HL-60/S4 (cell line): ENCODE data around the gene WDR75.
"Not testable (repeated sequence)": the region's sequence is repeated elsewhere in the genome, so short reads cannot be mapped to it uniquely, and the experiment has no call there.

Experiments used
- in situ Hi-C: fragments of 300-500 bp; cut with MboI; formaldehyde crosslinking; loops from 2 replicates; pipeline ENCODE4 v1.14.3; 2022; ENCODE audit warnings: low sequenced_read_pairs

Gene WDR75

GRCh38 chr2:189440947-189441708 is at the start of gene WDR75:
Gene WDR75, plus strand, starts transcription at chr2:189441474. Its CDS starts 19 bp downstream, at chr2:189441493.
- in situ Hi-C loops: no loop called here

GRCh38 chr2:189393440-189394111 is 47.7 kb upstream of the WDR75 start:
- in situ Hi-C loops: no loop called here

- in situ Hi-C loops: no loop called here
Observed at GRCh38 chr2:189394525-189394924, 46.7 kb upstream of the WDR75 start.

GRCh38 chr2:189402932-189403331 is 38.3 kb upstream of the WDR75 start:
- in situ Hi-C loops: loop anchor here (25.0 kb wide), 2 partner anchors 316 to 891 kb away; no protein-coding TSS in a partner anchor

- in situ Hi-C loops: loop anchor here (25.0 kb wide), 2 partner anchors 319 to 894 kb away; no protein-coding TSS in a partner anchor
Observed at GRCh38 chr2:189406586-189407233, 34.6 kb upstream of the WDR75 start.

- in situ Hi-C loops: loop anchor here (25.0 kb wide), 2 partner anchors 320 to 895 kb away; no protein-coding TSS in a partner anchor
Observed at GRCh38 chr2:189407281-189408209, 33.7 kb upstream of the WDR75 start.

GRCh38 chr2:189408294-189408693 is 33.0 kb upstream of the WDR75 start:
- in situ Hi-C loops: loop anchor here (25.0 kb wide), 2 partner anchors 321 to 896 kb away; no protein-coding TSS in a partner anchor

- in situ Hi-C loops: loop anchor here (25.0 kb wide), 2 partner anchors 322 to 897 kb away; no protein-coding TSS in a partner anchor
Observed at GRCh38 chr2:189409131-189409530, 32.1 kb upstream of the WDR75 start.

- in situ Hi-C loops: loop anchor here (25.0 kb wide), 2 partner anchors 322 to 897 kb away; no protein-coding TSS in a partner anchor
Observed at GRCh38 chr2:189409647-189410046, 31.6 kb upstream of the WDR75 start.

- in situ Hi-C loops: loop anchor here (25.0 kb wide), 2 partner anchors 325 to 900 kb away; no protein-coding TSS in a partner anchor
Observed at GRCh38 chr2:189411860-189412259, 29.4 kb upstream of the WDR75 start.

GRCh38 chr2:189412330-189412953 is 28.8 kb upstream of the WDR75 start:
- in situ Hi-C loops: loop anchor here (25.0 kb wide), 2 partner anchors 325 to 900 kb away; no protein-coding TSS in a partner anchor

GRCh38 chr2:189413249-189413648 is 28.0 kb upstream of the WDR75 start:
- in situ Hi-C loops: loop anchor here (25.0 kb wide), 2 partner anchors 326 to 901 kb away; no protein-coding TSS in a partner anchor

GRCh38 chr2:189421644-189422043 is 19.6 kb upstream of the WDR75 start:
- in situ Hi-C loops: loop anchor here (25.0 kb wide), 2 partner anchors 334 to 909 kb away; no protein-coding TSS in a partner anchor

- in situ Hi-C loops: loop anchor here (25.0 kb wide), 2 partner anchors 338 to 913 kb away; no protein-coding TSS in a partner anchor
Observed at GRCh38 chr2:189424961-189425360, 16.3 kb upstream of the WDR75 start.

- in situ Hi-C loops: no loop called here
Observed at GRCh38 chr2:189425676-189426075, 15.6 kb upstream of the WDR75 start.

GRCh38 chr2:189426886-189427285 is 14.4 kb upstream of the WDR75 start:
- in situ Hi-C loops: no loop called here

GRCh38 chr2:189427872-189428271 is 13.4 kb upstream of the WDR75 start:
- in situ Hi-C loops: no loop called here

- in situ Hi-C loops: not testable (repeated sequence)
Observed at GRCh38 chr2:189430448-189430847, 10.8 kb upstream of the WDR75 start.

- in situ Hi-C loops: not testable (repeated sequence)
Observed at GRCh38 chr2:189435803-189436202, 5.5 kb upstream of the WDR75 start.
